T-helper 22 cell (primary cell): ENCODE measurements around the gene REPS2.
"Not testable (repeated sequence)": the region's sequence is repeated elsewhere in the genome, so short reads cannot be mapped to it uniquely, and the experiment has no call there.

Source experiments
- DNase-seq: peaks from one replicate; pipeline ENCODE4 v3.0.0-alpha.2; 2020; ENCODE audit warnings: low read depth

REPS2 gene

DNA sequence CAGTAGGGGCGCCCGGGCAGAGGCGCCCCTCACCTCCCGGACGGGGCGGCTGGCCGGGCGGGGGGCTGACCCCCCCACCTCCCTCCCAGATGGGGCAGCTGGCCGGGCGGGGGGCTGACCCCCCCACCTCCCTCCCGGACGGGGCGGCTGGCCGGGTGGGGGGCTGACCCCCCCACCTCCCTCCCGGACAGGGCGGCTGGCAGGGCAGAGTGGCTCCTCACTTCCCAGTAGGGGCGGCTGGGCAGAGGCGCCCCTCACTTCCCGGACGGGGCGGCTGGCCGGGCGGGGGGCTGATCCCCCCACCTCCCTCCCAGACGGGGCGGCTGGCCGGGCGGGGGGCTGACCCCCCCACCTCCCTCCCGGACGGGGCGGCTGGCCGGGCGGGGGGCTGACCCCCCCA is 18.5 kb downstream of the REPS2 start:
- DNase-seq: not testable (repeated sequence)

DNA sequence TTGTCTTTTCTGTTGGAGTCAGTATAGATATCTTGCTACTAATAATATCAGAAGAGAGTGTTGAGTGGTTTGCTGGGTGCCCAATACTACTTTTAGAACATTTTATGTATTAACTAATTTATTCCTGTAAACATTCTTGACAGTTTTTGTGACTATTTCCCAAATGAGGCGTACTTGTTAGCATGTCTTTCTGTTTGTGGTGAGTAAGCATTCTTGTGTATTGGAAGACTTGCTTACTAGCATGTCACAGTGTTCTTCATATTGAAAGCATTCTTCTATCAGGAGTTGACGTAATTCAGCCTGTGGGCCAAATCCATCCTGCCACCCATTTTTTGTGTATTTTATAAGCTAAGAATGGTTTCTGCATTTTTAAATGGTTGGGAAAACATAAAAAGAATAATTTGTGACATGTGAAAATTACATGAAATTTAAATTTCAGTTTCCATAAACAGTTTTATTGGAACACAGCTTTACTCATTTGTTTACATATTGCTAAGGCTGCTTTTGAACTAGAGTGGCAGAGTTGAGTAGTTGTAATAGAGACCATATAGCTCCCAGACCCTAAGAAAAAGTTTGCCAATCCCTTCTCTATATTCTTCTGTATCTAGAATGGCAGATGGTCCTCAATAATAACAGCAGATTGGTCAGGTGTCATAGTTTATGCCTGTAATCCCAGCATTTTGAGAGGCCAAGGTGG is 20.4 kb downstream of the REPS2 start:
- DNase-seq: no peak

DNA sequence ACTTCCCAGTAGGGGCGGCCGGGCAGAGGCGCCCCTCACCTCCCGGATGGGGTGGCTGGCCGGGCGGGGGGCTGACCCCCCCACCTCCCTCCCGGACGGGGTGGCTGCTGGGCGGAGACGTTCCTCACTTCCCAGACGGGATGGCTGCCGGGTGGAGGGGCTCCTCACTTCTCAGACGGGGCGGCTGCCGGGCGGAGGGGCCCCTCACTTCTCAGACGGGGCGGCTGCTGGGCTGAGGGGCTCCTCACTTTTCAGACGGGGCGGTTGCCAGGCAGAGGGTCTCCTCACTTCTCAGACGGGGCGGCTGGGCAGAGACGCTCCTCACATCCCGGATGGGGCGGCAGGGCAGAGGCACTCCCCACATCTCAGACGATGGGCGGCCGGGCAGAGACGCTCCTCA is 22.3 kb downstream of the REPS2 start:
- DNase-seq: not testable (repeated sequence)

DNA sequence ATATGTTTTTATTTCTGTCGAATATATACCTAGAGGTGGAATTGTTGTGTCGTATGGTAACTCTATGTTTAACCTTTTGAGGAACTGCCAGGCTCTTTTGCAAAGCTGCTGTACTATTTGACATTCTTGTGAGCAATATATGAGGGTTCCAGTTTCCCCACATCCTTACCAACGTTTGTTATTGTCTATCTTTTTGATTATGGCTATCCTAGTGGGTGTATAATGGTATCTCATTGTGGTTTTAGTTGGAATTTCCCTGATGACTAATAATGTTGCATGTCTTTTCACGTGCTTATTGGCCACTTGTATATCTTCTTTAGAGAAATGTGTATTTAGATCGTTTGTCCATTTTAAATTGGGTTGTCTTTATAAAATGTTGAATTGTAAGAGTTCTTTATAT is 24.5 kb downstream of the REPS2 start:
- DNase-seq: no peak

GRCh38 chrX:16971694-16972093 is 25.2 kb downstream of the REPS2 start:
- DNase-seq: no peak

- no peak for DNase-seq
Observed at GRCh38 chrX:16975233-16975632, 28.8 kb downstream of the REPS2 start.

DNA sequence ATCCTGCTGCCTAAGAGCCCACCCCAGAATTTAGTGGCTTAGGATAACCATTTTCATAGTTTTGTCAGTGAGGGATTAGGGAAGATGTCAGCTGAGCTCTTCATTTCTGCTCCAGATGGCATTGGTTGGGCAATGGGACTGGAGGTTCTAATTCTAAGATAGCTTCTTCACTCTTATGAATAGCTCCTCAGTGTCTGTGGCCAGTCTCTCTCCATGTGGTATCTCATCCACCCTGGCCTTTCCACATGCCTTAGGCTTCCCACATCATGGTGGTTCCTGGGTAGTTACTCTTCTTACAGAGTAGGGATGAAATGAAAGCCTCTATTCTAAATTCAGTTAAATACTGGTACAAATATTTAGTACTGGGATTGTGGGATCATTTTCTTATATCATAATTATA is 31.3 kb downstream of the REPS2 start:
- DNase-seq: no peak

- DNase-seq: no peak
Observed at GRCh38 chrX:16978193-16978984, 31.9 kb downstream of the REPS2 start.

DNA sequence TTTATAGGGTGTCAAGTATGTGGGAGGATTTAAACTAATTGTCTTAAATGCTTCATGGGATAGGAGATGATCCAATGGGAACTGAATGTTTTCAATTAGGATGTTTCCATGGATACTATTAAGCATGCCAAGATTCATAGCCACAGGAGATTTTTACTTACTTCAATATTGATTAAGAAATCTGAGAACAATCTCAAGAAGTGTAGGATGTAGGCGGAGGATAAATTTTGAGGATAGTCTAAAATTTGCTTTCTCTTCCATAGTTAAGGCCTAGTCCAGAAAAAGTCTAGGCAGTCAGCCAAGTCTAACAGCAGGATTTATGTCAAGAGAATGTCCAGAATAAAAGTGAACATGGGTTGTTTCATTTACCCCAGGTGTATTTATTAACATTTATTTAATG is 32.8 kb downstream of the REPS2 start:
- no peak for DNase-seq

GRCh38 chrX:16981209-16981608 is 34.8 kb downstream of the REPS2 start:
- DNase-seq: no peak

DNA sequence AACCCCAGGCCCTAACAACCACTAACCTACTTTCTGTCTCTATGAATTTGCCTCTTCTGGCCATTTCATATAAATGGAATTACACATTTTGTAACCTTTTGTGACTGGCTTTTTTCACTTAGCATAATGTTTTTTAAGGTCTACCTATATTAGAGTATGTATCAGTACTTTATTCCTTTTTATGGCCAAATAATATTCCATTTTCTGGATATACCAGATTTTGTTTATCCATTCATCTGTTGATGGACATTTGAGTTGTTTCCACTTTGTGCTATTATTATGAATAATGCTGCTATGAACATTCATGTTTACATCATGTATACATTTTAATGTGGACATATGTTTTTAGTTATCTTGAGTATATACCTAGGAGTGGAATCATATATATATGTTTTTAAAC is 35.5 kb downstream of the REPS2 start:
- no peak for DNase-seq

DNA sequence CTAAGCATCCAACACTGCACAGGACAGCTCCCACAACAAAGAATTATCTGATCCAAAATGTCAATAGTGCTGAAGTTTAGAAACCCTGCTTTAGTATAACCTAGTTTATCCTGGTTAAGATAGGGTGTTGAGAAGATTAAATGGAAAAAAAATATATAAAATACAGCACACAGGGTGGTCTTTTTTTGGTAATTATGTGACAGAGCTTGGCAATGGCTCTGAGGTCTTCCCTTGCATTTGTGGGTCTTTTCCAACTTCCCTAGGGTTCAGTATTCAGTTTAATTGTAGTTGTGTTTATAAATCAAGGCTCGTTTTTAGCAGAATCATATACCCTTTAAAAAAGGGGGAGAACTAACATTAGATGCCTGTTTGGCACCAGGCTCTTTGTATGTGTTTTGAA is 36.6 kb downstream of the REPS2 start:
- DNase-seq: no peak

GRCh38 chrX:16985286-16985685 is 38.8 kb downstream of the REPS2 start:
- no peak for DNase-seq

- no peak for DNase-seq
Observed at GRCh38 chrX:16986169-16986568, 39.7 kb downstream of the REPS2 start.

DNA sequence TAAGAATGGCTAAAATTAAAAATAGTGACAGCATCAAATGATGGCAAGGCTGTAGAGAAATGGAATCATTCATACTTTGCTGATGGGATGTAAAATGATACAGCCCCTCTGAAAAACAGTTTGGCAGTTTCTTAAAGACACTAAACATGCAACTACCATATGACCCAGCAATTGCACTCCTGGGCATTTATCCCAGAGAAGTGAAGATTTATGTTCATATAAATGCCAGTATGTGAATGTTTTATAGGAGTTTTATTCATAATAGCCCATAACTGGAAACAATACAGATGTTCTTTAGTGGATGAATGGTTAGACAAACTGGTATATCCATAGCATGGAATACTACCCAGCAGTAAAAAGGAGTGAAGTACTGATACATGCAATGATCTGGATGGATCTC is 43.3 kb downstream of the REPS2 start:
- DNase-seq: no peak

DNA sequence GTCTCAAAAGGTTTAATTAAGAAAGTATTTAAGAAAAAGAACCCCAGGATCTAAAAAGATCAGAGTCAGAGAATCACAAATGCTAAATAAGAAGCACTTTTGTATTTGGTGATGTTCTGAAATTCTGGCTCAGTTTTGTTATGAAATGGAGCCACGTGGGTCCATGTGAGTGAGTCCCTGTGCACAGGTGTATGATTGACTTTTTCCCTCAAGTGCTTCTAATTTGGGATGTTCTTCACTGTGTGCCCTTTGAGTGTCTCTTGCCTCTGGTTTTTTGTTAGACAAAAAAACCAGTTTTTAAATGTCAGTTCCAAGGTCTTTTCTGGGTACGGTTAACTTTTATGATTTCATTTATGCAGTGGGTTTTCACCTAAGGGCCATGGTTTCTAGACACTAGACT is 44.4 kb downstream of the REPS2 start:
- no peak for DNase-seq

DNA sequence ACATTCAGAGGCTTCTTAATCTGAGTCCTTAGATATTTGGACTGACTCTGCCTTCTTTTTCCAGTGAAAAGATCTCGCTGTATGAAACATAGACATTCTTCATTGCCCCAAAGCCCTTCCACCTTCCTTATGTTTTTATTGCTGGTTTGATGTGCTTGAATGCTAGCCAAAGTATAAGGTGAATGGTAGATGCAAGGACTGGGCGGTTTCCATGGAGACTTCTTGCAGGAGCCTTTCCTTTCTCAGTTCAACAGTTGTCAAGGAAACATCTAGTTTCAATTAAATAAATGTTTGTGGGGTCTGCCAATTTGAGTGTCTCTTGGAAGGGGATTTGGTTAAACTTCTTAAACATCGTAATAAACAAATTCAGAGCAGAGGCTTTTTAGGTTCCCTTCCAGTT is 46.0 kb downstream of the REPS2 start:
- no peak for DNase-seq

DNA sequence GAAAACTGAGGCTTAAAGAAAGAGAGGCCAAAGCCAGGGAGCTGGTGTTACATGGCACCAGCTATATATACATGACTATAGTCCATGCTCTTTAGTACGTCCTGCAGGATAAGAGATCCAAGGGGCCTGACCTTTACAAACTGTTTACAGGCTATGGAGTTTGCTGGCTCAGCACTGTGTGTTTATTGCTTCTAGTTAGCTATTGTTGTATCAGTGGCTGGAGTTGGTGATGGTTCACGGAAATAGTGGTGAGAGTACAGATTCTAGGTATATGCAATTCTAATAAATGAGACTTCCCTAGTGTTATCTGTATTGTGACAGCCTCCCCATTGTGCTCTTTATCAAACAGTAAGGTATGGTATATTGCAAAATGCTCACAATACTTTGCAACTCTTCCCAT is 46.5 kb downstream of the REPS2 start:
- DNase-seq: no peak

GRCh38 chrX:16993791-16994318 is 47.4 kb downstream of the REPS2 start:
- DNase-seq: no peak

DNA sequence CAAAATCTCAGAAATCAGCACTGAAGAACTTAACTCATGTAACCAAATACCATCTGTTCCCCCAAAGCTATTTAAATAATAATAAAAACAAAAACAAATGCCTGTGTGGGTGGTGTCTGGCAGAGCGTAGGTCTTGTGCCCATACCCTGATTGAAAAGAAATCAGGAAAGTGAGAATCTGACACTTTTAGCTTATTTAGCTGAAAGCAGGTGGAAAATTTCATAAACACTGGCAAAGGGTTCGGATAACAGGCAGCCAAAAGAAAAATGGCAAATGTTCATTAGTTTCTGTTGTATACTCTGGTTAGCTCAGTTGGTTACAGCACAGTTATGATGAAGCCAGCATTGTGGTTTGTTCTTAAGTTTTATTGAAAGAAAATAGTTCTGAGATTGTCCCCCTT is 48.3 kb downstream of the REPS2 start:
- no peak for DNase-seq

DNA sequence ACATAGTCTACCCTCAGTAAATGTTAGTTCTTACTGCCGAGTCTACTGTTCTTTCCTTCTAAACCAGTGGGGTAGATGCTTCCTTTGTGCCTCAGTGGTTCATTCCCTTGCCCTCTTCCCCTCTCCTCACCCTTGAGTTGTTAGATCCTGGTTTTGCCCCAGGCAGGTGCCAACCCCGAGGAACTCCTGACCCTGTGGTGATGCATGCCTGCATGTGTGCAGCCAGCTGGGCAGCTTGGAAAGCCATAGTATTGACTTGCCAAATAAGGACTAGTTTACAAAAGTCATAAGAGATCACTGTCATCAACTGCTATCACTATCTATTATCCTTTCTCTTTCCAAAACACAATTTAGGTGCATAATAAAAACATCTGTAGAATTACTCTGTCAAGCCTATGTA is 50.9 kb downstream of the REPS2 start:
- no peak for DNase-seq

- no peak for DNase-seq
Observed at GRCh38 chrX:16999275-16999674, 52.8 kb downstream of the REPS2 start.

- no peak for DNase-seq
Observed at GRCh38 chrX:17000751-17001150, 54.3 kb downstream of the REPS2 start.
